Testis (tissue), 2 donors: ENCODE measurements around the gene CFL1.

Experiments
- POLR2A ChIP-seq: fragments of 450-650 bp; IDR thresholded peaks from one replicate; pipeline ENCODE4 v1.6.1; 2017; ENCODE audit warnings: antibody characterized with exemption, mild to moderate bottlenecking, moderate library complexity
- TF ChIP-seq, protein P1 (sequence below), 3 experiments: fragments of 450-650 bp in 2 of 3; fragments of 200-600 bp in 1 of 3; sonication (generic) in 1 of 3; IDR thresholded peaks; one replicate each; pipeline ENCODE4 v1.5.1; 2016 to 2019; ENCODE audit warnings: antibody characterized with exemption in 3 of 3, mild to moderate bottlenecking in 2 of 3, moderate library complexity in 1 of 3

DNA sequence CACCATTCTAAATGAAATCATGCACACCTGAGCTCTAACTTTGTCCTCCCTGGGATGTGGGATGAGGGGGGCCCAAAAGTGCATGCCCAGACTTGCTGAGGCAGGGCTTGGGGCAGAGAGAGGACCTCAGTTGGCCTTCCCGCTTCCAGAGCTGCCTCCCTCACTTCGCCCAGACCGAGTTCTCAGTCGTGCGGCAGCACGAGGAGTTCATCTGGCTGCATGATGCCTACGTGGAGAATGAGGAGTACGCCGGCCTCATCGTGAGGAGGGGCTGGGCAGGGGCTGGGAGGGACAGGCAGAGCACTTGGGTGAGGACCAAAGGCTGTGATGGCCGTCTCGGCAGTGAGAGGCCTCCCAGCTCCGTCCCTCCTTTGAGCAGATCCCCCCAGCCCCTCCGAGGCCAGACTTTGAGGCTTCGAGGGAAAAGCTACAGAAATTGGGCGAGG, 8.2 kb downstream of the CFL1 start:
- TF ChIP-seq, protein P1, sequence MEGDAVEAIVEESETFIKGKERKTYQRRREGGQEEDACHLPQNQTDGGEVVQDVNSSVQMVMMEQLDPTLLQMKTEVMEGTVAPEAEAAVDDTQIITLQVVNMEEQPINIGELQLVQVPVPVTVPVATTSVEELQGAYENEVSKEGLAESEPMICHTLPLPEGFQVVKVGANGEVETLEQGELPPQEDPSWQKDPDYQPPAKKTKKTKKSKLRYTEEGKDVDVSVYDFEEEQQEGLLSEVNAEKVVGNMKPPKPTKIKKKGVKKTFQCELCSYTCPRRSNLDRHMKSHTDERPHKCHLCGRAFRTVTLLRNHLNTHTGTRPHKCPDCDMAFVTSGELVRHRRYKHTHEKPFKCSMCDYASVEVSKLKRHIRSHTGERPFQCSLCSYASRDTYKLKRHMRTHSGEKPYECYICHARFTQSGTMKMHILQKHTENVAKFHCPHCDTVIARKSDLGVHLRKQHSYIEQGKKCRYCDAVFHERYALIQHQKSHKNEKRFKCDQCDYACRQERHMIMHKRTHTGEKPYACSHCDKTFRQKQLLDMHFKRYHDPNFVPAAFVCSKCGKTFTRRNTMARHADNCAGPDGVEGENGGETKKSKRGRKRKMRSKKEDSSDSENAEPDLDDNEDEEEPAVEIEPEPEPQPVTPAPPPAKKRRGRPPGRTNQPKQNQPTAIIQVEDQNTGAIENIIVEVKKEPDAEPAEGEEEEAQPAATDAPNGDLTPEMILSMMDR (IDR thresholded peaks at IDR 0.05), result no peak
- no peak for TF ChIP-seq POLR2A
